ENCODE results near the gene TGFB1. TPM values are rescaled to one million over a fixed set of nuclear protein-coding genes. Genes with fewer than 3 reads are reported as not detected.
"Not testable (repeated sequence)": the region's sequence is repeated elsewhere in the genome, so short reads cannot be mapped to it uniquely, and the experiment has no call there.

Gene TGFB1
- total RNA-seq, 1 experiment from 2014 or later = 54.6 TPM

- TF ChIP-seq RAD21 (IDR thresholded peaks at IDR 0.05; ENCODE audit: low read depth) (no peak), ZBTB33 (IDR thresholded peaks at IDR 0.05; ENCODE audit: extremely low read depth, insufficient replicate concordance, low read length) (no peak), TCF7L2 (IDR thresholded peaks at IDR 0.05; ENCODE audit: borderline replicate concordance, extremely low read depth, insufficient read depth, insufficient read length) (no peak), CTCF (IDR thresholded peaks at IDR 0.05 in 2 of 3, conservative IDR thresholded peaks at IDR 0.05 in 1 of 3; ENCODE audit: borderline replicate concordance in 1 of 3, insufficient read depth in 1 of 3, low read depth in 2 of 3, low read length in 2 of 3) (no peak), CBX3 (IDR thresholded peaks at IDR 0.05; ENCODE audit: low read depth) (no peak), EGR1 (IDR thresholded peaks at IDR 0.05; ENCODE audit: low read depth) (no peak), EZH2phosphoT487 (IDR thresholded peaks at IDR 0.05; ENCODE audit: borderline replicate concordance) (no peak), JUND (IDR thresholded peaks at IDR 0.05) (no peak), FOSL1 (IDR thresholded peaks at IDR 0.05; ENCODE audit: low read depth) (no peak)
- ChIA-PET CTCF (no interaction called here), POLR2A (interaction anchor here (0.7 kb wide), 1 partner anchor 62 kb away, joined by 3 read pairs; no protein-coding TSS in a partner anchor), RAD21 (ENCODE audit: low non-redundant PET in 1 of 2, low total read pairs in 2 of 2, uncharacterized antibody in 2 of 2, unreplicated experiment in 2 of 2) (no interaction called here)
- DNase-seq (ENCODE audit: low read depth, low spot score) (no peak), ATAC-seq (no peak)
- no TSS peak for BruUV-seq (replicated peaks)
- Histone ChIP-seq H3K9me2 (ENCODE audit: insufficient read depth) (no peaks in the 10 kb centered on the region), H3K9me3 (ENCODE audit: control insufficient read depth in 1 of 2, insufficient read depth in 1 of 2, low read depth in 1 of 2, low read length in 2 of 2) (no peaks in the 10 kb centered on the region), H3K4me2 (ENCODE audit: low read length) (no peak overlapping the region), H3K36me3 (ENCODE audit: control insufficient read depth in 1 of 2, insufficient read depth in 2 of 2, low read length in 2 of 2) (no peaks in the 10 kb centered on the region; a peak in 2 of 4 replicates), H4K20me1 (ENCODE audit: insufficient read depth) (no peaks in the 10 kb centered on the region), H3K4me3 (replicated peaks in 1 of 2; ENCODE audit: low read depth in 1 of 2, low read length in 2 of 2) (no peak overlapping the region), H2AFZ (ENCODE audit: low read depth, low read length, poor library complexity, severe bottlenecking) (no peak overlapping the region), H3K27ac (ENCODE audit: low read depth, low read length) (no peak overlapping the region), H3K79me2 (ENCODE audit: insufficient read depth, low read length) (no peaks in the 10 kb centered on the region), H3K27me3 (ENCODE audit: insufficient read depth, low read length) (no peaks in the 10 kb centered on the region), H3K4me1 (ENCODE audit: control insufficient read depth in 1 of 2, insufficient read depth in 2 of 2, low read length in 2 of 2) (peaks cover 10 to 19% of the 10 kb centered on the region in 2 experiments), H3K9ac (ENCODE audit: low read length) (no peak overlapping the region)
- intact Hi-C loops (cut with micrococcal nuclease) = no loop called here
These were observed 30.6 kb upstream of the TGFB1 start for GRCh38 chr19:41384351-41384750.

- CTCF ChIA-PET = not testable (repeated sequence)
These were observed 27.8 kb upstream of the TGFB1 start for GRCh38 chr19:41381536-41381935.

More at GRCh38 chr19:41381536-41381935, 27.8 kb upstream of the TGFB1 start:
- H3K9me2 ChIP-seq (ENCODE audit: insufficient read depth); H3K36me3 ChIP-seq (ENCODE audit: control insufficient read depth in 1 of 2, insufficient read depth in 2 of 2, low read length in 2 of 2); RAD21 ChIA-PET (ENCODE audit: low non-redundant PET in 1 of 2, low total read pairs in 2 of 2, uncharacterized antibody in 2 of 2, unreplicated experiment in 2 of 2); H3K4me3 ChIP-seq (replicated peaks in 1 of 2; ENCODE audit: low read depth in 1 of 2, low read length in 2 of 2); H3K27ac ChIP-seq (ENCODE audit: low read depth, low read length); H2AFZ ChIP-seq (ENCODE audit: low read depth, low read length, poor library complexity, severe bottlenecking); BruUV-seq (replicated peaks); POLR2A ChIA-PET; intact Hi-C loops (cut with micrococcal nuclease); DNase-seq (ENCODE audit: low read depth, low spot score); H3K4me2 ChIP-seq (ENCODE audit: low read length); H3K27me3 ChIP-seq (ENCODE audit: insufficient read depth, low read length); H4K20me1 ChIP-seq (ENCODE audit: insufficient read depth); H3K9me3 ChIP-seq (ENCODE audit: control insufficient read depth in 1 of 2, insufficient read depth in 1 of 2, low read depth in 1 of 2, low read length in 2 of 2); H3K79me2 ChIP-seq (ENCODE audit: insufficient read depth, low read length); H3K9ac ChIP-seq (ENCODE audit: low read length); ATAC-seq: not testable (repeated sequence)
- H3K4me1 ChIP-seq (ENCODE audit: control insufficient read depth in 1 of 2, insufficient read depth in 2 of 2, low read length in 2 of 2) = peaks cover 10 to 26% of the 10 kb centered on the region in 2 experiments
